Right lung (tissue), 5 donors: ENCODE measurements around the gene PFKL. TPM values are rescaled to one million over a fixed set of nuclear protein-coding genes. Genes with fewer than 3 reads are reported as not detected.
A peak's percentile ranks its signal among the peaks of the same experiment; 100 is the strongest.
"Not testable (repeated sequence)": the region's sequence is repeated elsewhere in the genome, so short reads cannot be mapped to it uniquely, and the experiment has no call there.

ENCODE experiments used
- DNase-seq, 2 donors: peaks; one replicate each; pipeline ENCODE4 v3.0.0-alpha.2; 2013
- polyA plus RNA-seq, 5 donors: library from polyadenylated mRNA; unstranded; fragments of 120-200 nt; gene quantifications; one replicate each; pipeline versions ENCODE4 v1.2.1 to v1.2.3, GENCODE V29; 2013; ENCODE audit warnings: inconsistent platforms in 1 of 5, low replicate concordance in 1 of 5; ENCODE audit not compliant: insufficient read length in 5 of 5, insufficient read depth in 1 of 5

The PFKL gene
- polyA plus RNA-seq, 5 donors = 65.3 to 121 (median 90.0) TPM

- DNase-seq = no peak
Measured at GRCh38 chr21:44292812-44293195, 7.0 kb upstream of the PFKL start.

GRCh38 chr21:44293551-44294231 lies 6.2 kb upstream of the PFKL start:
- no peak for DNase-seq

- peak; percentile 62 to 71 for DNase-seq
Measured at GRCh38 chr21:44294391-44295162, 5.3 kb upstream of the PFKL start.

- no peak for DNase-seq
Measured at GRCh38 chr21:44295163-44295573, 4.7 kb upstream of the PFKL start.

GRCh38 chr21:44295646-44296045 lies 4.2 kb upstream of the PFKL start:
- DNase-seq = no peak

- DNase-seq = no peak
Measured at GRCh38 chr21:44296103-44296519, 3.7 kb upstream of the PFKL start.

- no peak for DNase-seq
Measured at GRCh38 chr21:44296916-44297315, 2.9 kb upstream of the PFKL start.

- peak; percentile 67 to 80 for DNase-seq
Measured at GRCh38 chr21:44297525-44298290, 2.1 kb upstream of the PFKL start.

- no peak for DNase-seq
Measured at GRCh38 chr21:44298301-44298700, 1.6 kb upstream of the PFKL start.

GRCh38 chr21:44299085-44299457 lies 782 bp upstream of the PFKL start:
- no peak for DNase-seq

- peak; percentile 42 to 51 for DNase-seq
Measured at GRCh38 chr21:44300262-44300959, 558 bp downstream of the PFKL start.

GRCh38 chr21:44301141-44301540 lies 1.3 kb downstream of the PFKL start:
- no peak for DNase-seq

- no peak for DNase-seq
Measured at GRCh38 chr21:44301961-44302406, 2.1 kb downstream of the PFKL start.

- not testable (repeated sequence) for DNase-seq
Measured at GRCh38 chr21:44302573-44303401, 2.9 kb downstream of the PFKL start.

GRCh38 chr21:44303490-44303981 lies 3.7 kb downstream of the PFKL start:
- no peak for DNase-seq

GRCh38 chr21:44304011-44304616 lies 4.3 kb downstream of the PFKL start:
- no peak for DNase-seq

- peak in 1 of 2 donors; percentile 41 for DNase-seq
Measured at GRCh38 chr21:44304877-44305293, 5.0 kb downstream of the PFKL start.

GRCh38 chr21:44305691-44306090 lies 5.8 kb downstream of the PFKL start:
- DNase-seq = no peak

- no peak for DNase-seq
Measured at GRCh38 chr21:44306936-44307704, 7.3 kb downstream of the PFKL start.
